AG09319 (cell line): ENCODE data around the gene CHMP1B.

Source experiments
- DNase-seq: peaks from one replicate; pipeline ENCODE4 v3.0.0-alpha.2; 2010; ENCODE audit warnings: low read depth; ENCODE audit errors: extremely low read depth
- CTCF ChIP-seq: IDR thresholded peaks from 2 replicates; pipeline ENCODE4 v1.5.1; 2011; ENCODE audit warnings: low read depth, mild to moderate bottlenecking, inconsistent platforms, low read length, moderate library complexity

Gene CHMP1B

GRCh38 chr18:11851146-11851805 lies at the start of gene CHMP1B:
TSS of gene CHMP1B (plus strand) at chr18:11851413. CDS start at chr18:11851512, 99 bp downstream.
- TF ChIP-seq CTCF: no peak
- DNase-seq: peak; percentile 93

- no peak for DNase-seq
- TF ChIP-seq CTCF: no peak
These were observed 49.6 kb upstream of the CHMP1B start for GRCh38 chr18:11801573-11801972.

- no peak for DNase-seq
- TF ChIP-seq CTCF: no peak
These were observed 49.1 kb upstream of the CHMP1B start for GRCh38 chr18:11802158-11802557.

GRCh38 chr18:11802586-11802985 lies 48.6 kb upstream of the CHMP1B start:
- DNase-seq: no peak
- no peak for TF ChIP-seq CTCF

- TF ChIP-seq CTCF: no peak
- no peak for DNase-seq
These were observed 44.0 kb upstream of the CHMP1B start for GRCh38 chr18:11807233-11807632.

GRCh38 chr18:11808001-11808855 lies 43.0 kb upstream of the CHMP1B start:
- no peak for DNase-seq
- no peak for TF ChIP-seq CTCF

GRCh38 chr18:11809895-11810294 lies 41.3 kb upstream of the CHMP1B start:
- no peak for DNase-seq
- TF ChIP-seq CTCF: no peak
